ENCODE data around the gene DUSP10. TPM values are rescaled to one million over a fixed set of nuclear protein-coding genes. Genes with fewer than 3 reads are reported as not detected.

The DUSP10 gene
- total RNA-seq, 1 experiment from 2014 or later: 2.0 TPM

GRCh38 chr1:221768444-221769066 is 26.7 kb upstream of the DUSP10 start:
- H3K4me3 Mint-ChIP-seq (ENCODE audit: unreplicated experiment): no peak overlapping the region
- intact Hi-C loops (cut with micrococcal nuclease; ENCODE audit: unreplicated experiment): no loop called here
- TF ChIP-seq, protein P1, sequence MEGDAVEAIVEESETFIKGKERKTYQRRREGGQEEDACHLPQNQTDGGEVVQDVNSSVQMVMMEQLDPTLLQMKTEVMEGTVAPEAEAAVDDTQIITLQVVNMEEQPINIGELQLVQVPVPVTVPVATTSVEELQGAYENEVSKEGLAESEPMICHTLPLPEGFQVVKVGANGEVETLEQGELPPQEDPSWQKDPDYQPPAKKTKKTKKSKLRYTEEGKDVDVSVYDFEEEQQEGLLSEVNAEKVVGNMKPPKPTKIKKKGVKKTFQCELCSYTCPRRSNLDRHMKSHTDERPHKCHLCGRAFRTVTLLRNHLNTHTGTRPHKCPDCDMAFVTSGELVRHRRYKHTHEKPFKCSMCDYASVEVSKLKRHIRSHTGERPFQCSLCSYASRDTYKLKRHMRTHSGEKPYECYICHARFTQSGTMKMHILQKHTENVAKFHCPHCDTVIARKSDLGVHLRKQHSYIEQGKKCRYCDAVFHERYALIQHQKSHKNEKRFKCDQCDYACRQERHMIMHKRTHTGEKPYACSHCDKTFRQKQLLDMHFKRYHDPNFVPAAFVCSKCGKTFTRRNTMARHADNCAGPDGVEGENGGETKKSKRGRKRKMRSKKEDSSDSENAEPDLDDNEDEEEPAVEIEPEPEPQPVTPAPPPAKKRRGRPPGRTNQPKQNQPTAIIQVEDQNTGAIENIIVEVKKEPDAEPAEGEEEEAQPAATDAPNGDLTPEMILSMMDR (IDR thresholded peaks at IDR 0.05; ENCODE audit: insufficient read depth in 1 of 2, low read depth in 1 of 2, low read length in 1 of 2, severe bottlenecking in 1 of 2, unreplicated experiment in 1 of 2): no peak
- ChIA-PET POLR2A (no interaction called here), CTCF (no interaction called here)
- no peak overlapping the region for H3K27ac Mint-ChIP-seq (ENCODE audit: unreplicated experiment)
- no TSS peak for BruUV-seq (replicated peaks)
- no peaks in the 10 kb centered on the region for H3K27me3 ChIP-seq (replicated peaks; ENCODE audit: control insufficient read depth, insufficient read depth, low read length)
- H3K4me1 ChIP-seq: no peaks in the 10 kb centered on the region
- H3K4me1 Mint-ChIP-seq (ENCODE audit: low read depth, unreplicated experiment): no peaks in the 10 kb centered on the region
- no peaks in the 10 kb centered on the region for H3K9me3 ChIP-seq
- H3K36me3 Mint-ChIP-seq (ENCODE audit: insufficient read depth, unreplicated experiment): no peaks in the 10 kb centered on the region
- no peak overlapping the region for H3K4me3 ChIP-seq (ENCODE audit: low read depth, low read length)
- no peaks in the 10 kb centered on the region for H3K9me3 Mint-ChIP-seq (ENCODE audit: unreplicated experiment)
- no peak for DNase-seq
- peaks cover 17% of the 10 kb centered on the region for H3K27me3 Mint-ChIP-seq (ENCODE audit: insufficient read depth, unreplicated experiment)
- H3K36me3 ChIP-seq (ENCODE audit: control insufficient read depth, insufficient read depth, low read length): no peaks in the 10 kb centered on the region

DNA sequence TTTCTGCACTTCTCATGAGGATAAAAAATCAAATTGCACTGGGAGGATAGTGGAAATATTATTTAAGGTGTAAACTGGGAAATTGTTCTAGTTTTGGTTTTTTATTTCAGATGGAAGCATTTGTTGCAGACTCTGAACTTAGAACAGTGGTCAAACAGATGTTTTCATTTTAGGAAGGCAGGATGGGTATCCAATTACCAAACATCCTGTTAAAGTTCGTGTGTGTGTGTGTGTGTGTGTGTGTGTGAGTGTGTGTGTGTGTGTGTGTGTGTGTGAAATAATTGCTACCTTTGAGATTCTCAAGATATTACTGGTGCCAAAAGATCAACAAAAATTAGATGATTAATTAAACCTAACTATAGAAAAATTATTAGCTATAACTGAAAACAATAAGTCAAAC is 24.3 kb upstream of the DUSP10 start:
- H3K4me3 ChIP-seq (ENCODE audit: low read depth, low read length): no peak overlapping the region
- no peaks in the 10 kb centered on the region for H3K36me3 ChIP-seq (ENCODE audit: control insufficient read depth, insufficient read depth, low read length)
- Mint-ChIP-seq H3K4me3 (ENCODE audit: unreplicated experiment) (no peak overlapping the region), H3K36me3 (ENCODE audit: insufficient read depth, unreplicated experiment) (no peaks in the 10 kb centered on the region), H3K27ac (ENCODE audit: unreplicated experiment) (no peak overlapping the region), H3K4me1 (ENCODE audit: low read depth, unreplicated experiment) (no peaks in the 10 kb centered on the region), H3K9me3 (ENCODE audit: unreplicated experiment) (no peaks in the 10 kb centered on the region), H3K27me3 (ENCODE audit: insufficient read depth, unreplicated experiment) (peaks cover 16% of the 10 kb centered on the region)
- POLR2A ChIA-PET: no interaction called here
- CTCF ChIA-PET: no interaction called here
- H3K9me3 ChIP-seq: no peaks in the 10 kb centered on the region
- H3K27me3 ChIP-seq (replicated peaks; ENCODE audit: control insufficient read depth, insufficient read depth, low read length): no peaks in the 10 kb centered on the region
- DNase-seq: no peak
- intact Hi-C loops (cut with micrococcal nuclease; ENCODE audit: unreplicated experiment): no loop called here
- BruUV-seq (replicated peaks): no TSS peak
- TF ChIP-seq, protein P1 (IDR thresholded peaks at IDR 0.05; ENCODE audit: insufficient read depth in 1 of 2, low read depth in 1 of 2, low read length in 1 of 2, severe bottlenecking in 1 of 2, unreplicated experiment in 1 of 2): no peak
- H3K4me1 ChIP-seq: no peaks in the 10 kb centered on the region

DNA sequence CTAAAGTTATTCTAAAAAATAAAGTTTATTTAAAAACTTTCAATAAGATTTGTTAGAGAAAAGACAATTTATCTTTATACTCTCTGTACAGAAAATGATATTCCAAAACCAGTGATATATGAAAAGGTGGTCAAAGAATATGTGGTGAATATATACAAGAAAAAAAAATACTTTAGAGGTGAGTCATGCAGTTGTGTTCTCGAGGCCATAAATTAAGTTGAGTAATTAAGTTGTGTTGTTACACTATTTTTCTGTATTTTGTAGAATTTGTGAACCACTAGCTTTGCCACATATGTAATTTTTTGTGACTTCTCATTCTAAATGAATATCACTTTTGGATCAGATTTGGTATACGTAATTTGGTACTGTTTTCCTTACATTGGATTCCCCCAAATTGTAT is 23.6 kb upstream of the DUSP10 start:
- intact Hi-C loops (cut with micrococcal nuclease; ENCODE audit: unreplicated experiment): no loop called here
- H3K27ac Mint-ChIP-seq (ENCODE audit: unreplicated experiment): no peak overlapping the region
- Histone ChIP-seq H3K9me3 (no peaks in the 10 kb centered on the region), H3K4me3 (ENCODE audit: low read depth, low read length) (no peak overlapping the region), H3K27me3 (replicated peaks; ENCODE audit: control insufficient read depth, insufficient read depth, low read length) (no peaks in the 10 kb centered on the region), H3K4me1 (no peaks in the 10 kb centered on the region), H3K36me3 (ENCODE audit: control insufficient read depth, insufficient read depth, low read length) (no peaks in the 10 kb centered on the region)
- peaks cover 15% of the 10 kb centered on the region for H3K27me3 Mint-ChIP-seq (ENCODE audit: insufficient read depth, unreplicated experiment)
- no TSS peak for BruUV-seq (replicated peaks)
- H3K4me3 Mint-ChIP-seq (ENCODE audit: unreplicated experiment): no peak overlapping the region
- CTCF ChIA-PET: no interaction called here
- TF ChIP-seq, protein P1 (IDR thresholded peaks at IDR 0.05; ENCODE audit: insufficient read depth in 1 of 2, low read depth in 1 of 2, low read length in 1 of 2, severe bottlenecking in 1 of 2, unreplicated experiment in 1 of 2): no peak
- POLR2A ChIA-PET: no interaction called here
- no peaks in the 10 kb centered on the region for H3K9me3 Mint-ChIP-seq (ENCODE audit: unreplicated experiment)
- no peak for DNase-seq
- H3K36me3 Mint-ChIP-seq (ENCODE audit: insufficient read depth, unreplicated experiment): no peaks in the 10 kb centered on the region
- H3K4me1 Mint-ChIP-seq (ENCODE audit: low read depth, unreplicated experiment): no peaks in the 10 kb centered on the region

Measured in Caco-2 (cell line).